K562 (cell line): ENCODE data around the gene ZFPM1. TPM values are rescaled to one million over a fixed set of nuclear protein-coding genes. Genes with fewer than 3 reads are reported as not detected.

Experiments
- ARID3A ChIP-seq: IDR thresholded peaks from 2 replicates; pipeline ENCODE4 v1.6.1; 2012; ENCODE audit warnings: low read depth, low read length, improper control_type of control experiment, borderline replicate concordance
- CBX1 ChIP-seq: sonication (generic); IDR thresholded peaks from 2 replicates; pipeline ENCODE4 v1.6.1; 2016; ENCODE audit warnings: antibody characterized with exemption, low read depth, mild to moderate bottlenecking
- CEBPB ChIP-seq: fragments of 450-650 bp; IDR thresholded peaks from 2 replicates; pipeline ENCODE4 v1.6.1; 2016; ENCODE audit warnings: missing genetic modification characterization, missing compliant biosample characterization
- CEBPG ChIP-seq, 3 experiments: fragments of 200-800 bp in 1 of 3; sonication (Bioruptor generic) in 1 of 3; sonication (generic) in 1 of 3; formaldehyde crosslinking in 1 of 3; IDR thresholded peaks in 2 of 3; conservative IDR thresholded peaks in 1 of 3; 2 replicates each; pipeline versions ENCODE4 v1.6.1 to v1.8.0; 2016 to 2022; ENCODE audit warnings: missing compliant biosample characterization in 2 of 3, missing genetic modification characterization in 2 of 3, mild to moderate bottlenecking in 1 of 3, missing genetic modification reagents in 1 of 3
- CHD1 ChIP-seq: fragments of 200-600 bp; sonication (generic); IDR thresholded peaks from one replicate; pipeline ENCODE4 v1.6.1; 2012; ENCODE audit warnings: mild to moderate bottlenecking, moderate library complexity, low read length, inconsistent platforms
- DDX20 ChIP-seq: fragments of 450-650 bp; IDR thresholded peaks from 2 replicates; pipeline ENCODE4 v1.6.1; 2016; ENCODE audit warnings: missing genetic modification characterization, low read depth, mild to moderate bottlenecking, missing compliant biosample characterization, moderate library complexity
- FOXA1 ChIP-seq: fragments of 450-650 bp; IDR thresholded peaks from 2 replicates; pipeline ENCODE4 v1.6.1; 2016; ENCODE audit warnings: mild to moderate bottlenecking, borderline replicate concordance
- ILF3 ChIP-seq: fragments of 450-650 bp; IDR thresholded peaks from 2 replicates; pipeline ENCODE4 v1.6.1; 2018; ENCODE audit warnings: antibody characterized with exemption, mild to moderate bottlenecking, moderate library complexity, borderline replicate concordance
- KDM5B ChIP-seq: fragments of 200-600 bp; sonication (generic); IDR thresholded peaks from 2 replicates; pipeline ENCODE4 v1.6.1; 2012; ENCODE audit warnings: low read depth, mild to moderate bottlenecking, moderate library complexity, low read length, control low read depth, inconsistent platforms; ENCODE audit not compliant: insufficient replicate concordance
- NFATC3 ChIP-seq: fragments of 450-650 bp; IDR thresholded peaks from 2 replicates; pipeline ENCODE4 v1.6.1; 2017; ENCODE audit warnings: mild to moderate bottlenecking
- NFXL1 ChIP-seq: fragments of 450-650 bp; formaldehyde crosslinking; IDR thresholded peaks from 2 replicates; pipeline ENCODE4 v1.4.0; 2021; ENCODE audit warnings: mild to moderate bottlenecking
- PHB ChIP-seq: fragments of 250-450 bp; sonication (Bioruptor Pico); IDR thresholded peaks from 2 replicates; pipeline ENCODE4 v1.5.0; 2021
- SIN3B ChIP-seq: fragments of 450-650 bp; IDR thresholded peaks from 2 replicates; pipeline ENCODE4 v1.6.1; 2017; ENCODE audit warnings: low read depth, mild to moderate bottlenecking, moderate library complexity
- STAT5B ChIP-seq: fragments of 250-450 bp; sonication (Bioruptor Pico); IDR thresholded peaks from 2 replicates; pipeline ENCODE4 v1.8.0; 2021; ENCODE audit warnings: mild to moderate bottlenecking, inconsistent platforms
- TCF7 ChIP-seq: sonication (generic); IDR thresholded peaks from 2 replicates; pipeline ENCODE4 v1.6.1; 2016; ENCODE audit warnings: antibody characterized with exemption, borderline replicate concordance
- ZKSCAN1 ChIP-seq: fragments of 150-350 bp; IDR thresholded peaks from 2 replicates; pipeline ENCODE4 v1.6.1; 2016; ENCODE audit warnings: low read depth, low read length
- ZNF253 ChIP-seq: fragments of 250-450 bp; sonication (Bioruptor Pico); conservative IDR thresholded peaks from 2 replicates; pipeline ENCODE4 v1.6.1; 2021; ENCODE audit warnings: mild to moderate bottlenecking
- ZNF277 ChIP-seq: fragments of 250-450 bp; sonication (Bioruptor Pico); IDR thresholded peaks from 2 replicates; pipeline ENCODE4 v1.8.0; 2022; ENCODE audit warnings: inconsistent platforms, mild to moderate bottlenecking, moderate library complexity, borderline replicate concordance
- ZNF311 ChIP-seq: fragments of 250-450 bp; sonication (Bioruptor Pico); IDR thresholded peaks from 2 replicates; pipeline ENCODE4 v1.4.0; 2020; ENCODE audit warnings: mild to moderate bottlenecking, moderate library complexity
- polyA plus RNA-seq, 8 experiments: library from polyadenylated mRNA; depleted of rRNA in 4 of 8; stranded (reverse) in 5 of 8; unstranded in 3 of 8; fragments of >200 nt; fragmentation: Nextera tagmentation in 2 of 8; fragmentation: Illumina TruSeq in 1 of 8; extraction: Ambion mirVana in 2 of 8; extraction: Trizol in 1 of 8; gene quantifications; 2 replicates each; pipeline versions ENCODE4 v1.2.1 to v1.2.3, GENCODE V29; 2011 to 2014; ENCODE audit warnings: inconsistent platforms in 1 of 8, missing spikeins in 1 of 8
- total RNA-seq, 7 experiments: library from RNA; depleted of rRNA in 6 of 7; stranded (reverse); fragments of >200 nt in 6 of 7; fragmentation: Illumina TruSeq in 2 of 7; extraction: Trizol in 2 of 7; gene quantifications; 2 replicates each; pipeline versions ENCODE4 v1.2.1 to v1.2.3, GENCODE V29; 2011 to 2021; ENCODE audit warnings: low replicate concordance in 1 of 7
- TF ChIP-seq, protein P1 (sequence below): fragments of 250-450 bp; sonication (Bioruptor Pico); IDR thresholded peaks from 2 replicates; pipeline ENCODE4 v1.8.0; 2021; ENCODE audit warnings: moderate library complexity, mild to moderate bottlenecking, inconsistent platforms
- TF ChIP-seq, protein P2 (sequence below), 3 experiments: fragments of 200-800 bp in 1 of 3; sonication (Bioruptor generic) in 1 of 3; sonication (generic) in 1 of 3; formaldehyde crosslinking in 1 of 3; IDR thresholded peaks; 2 replicates each; pipeline versions ENCODE4 v1.6.1 to v1.8.0; 2016 to 2022; ENCODE audit warnings: mild to moderate bottlenecking in 2 of 3, missing compliant biosample characterization in 2 of 3, missing genetic modification characterization in 2 of 3, missing genetic modification reagents in 1 of 3
- TF ChIP-seq, protein P3 (sequence below): fragments of 450-650 bp; formaldehyde crosslinking; IDR thresholded peaks from 2 replicates; pipeline ENCODE4 v1.4.0; 2020; ENCODE audit warnings: mild to moderate bottlenecking, moderate library complexity

Gene ZFPM1
- total and polyA plus RNA-seq, 9 of the 15 experiments (the other 6 are each of a cell fraction or from before 2014, with no cell fraction given): 0.03 to 35.9 (median 1.4) TPM

DNA sequence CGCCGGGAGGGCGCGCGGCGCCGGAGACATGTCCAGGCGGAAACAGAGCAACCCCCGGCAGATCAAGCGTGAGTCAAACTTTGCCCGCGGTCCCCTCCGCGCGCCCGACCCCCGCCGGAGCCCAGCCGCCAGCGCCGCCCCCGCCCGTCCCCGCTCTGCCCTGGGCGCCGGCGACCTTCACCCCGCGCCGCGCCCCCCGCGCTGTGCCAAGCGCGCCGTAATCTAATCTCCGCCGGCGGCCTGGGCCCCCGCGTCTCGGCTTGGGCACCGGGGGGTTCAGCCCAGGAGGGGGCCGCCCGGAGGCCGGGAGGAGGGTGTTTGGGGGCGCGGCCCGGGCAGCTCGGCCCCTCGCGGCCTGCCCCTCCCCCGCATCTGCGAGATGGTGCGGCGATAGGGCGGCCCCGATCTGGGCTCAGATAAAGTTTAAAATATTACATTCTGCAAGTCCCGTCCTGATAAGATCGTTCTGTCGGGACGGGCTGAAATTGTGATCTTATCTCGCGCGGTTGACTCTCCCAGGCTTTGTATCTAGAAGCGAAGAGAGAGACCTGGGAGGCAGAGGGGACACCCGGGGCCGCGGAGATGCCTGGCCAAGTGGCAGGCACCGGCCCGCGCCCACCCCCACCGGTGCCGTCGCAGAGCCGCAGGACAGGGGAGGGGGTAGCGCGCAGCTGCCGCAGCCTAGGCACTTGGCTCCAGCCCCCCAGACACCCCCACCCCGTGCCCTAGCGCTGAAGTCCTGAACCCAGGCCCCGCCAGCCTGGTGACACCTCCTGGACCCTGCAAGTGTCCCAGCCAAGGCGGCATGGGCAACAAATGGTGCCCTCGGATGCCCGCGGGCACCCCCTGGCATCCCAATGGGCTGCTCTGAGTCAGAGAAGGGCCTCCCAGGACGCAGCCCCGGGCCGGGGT, 787 bp downstream of the ZFPM1 start (continued):
- TF ChIP-seq ARID3A (no peak), DDX20 (tag) (no peak), ZNF277 (CRISPR knock-in tag) (no peak), CEBPG (CRISPR knock-in tag; IDR thresholded peaks at IDR 0.05) (no peak), CEBPG (tag; conservative IDR thresholded peaks at IDR 0.05 in 1 of 2, IDR thresholded peaks at IDR 0.05 in 1 of 2) (no peak), ILF3 (no peak), CHD1 (no peak), NFXL1 (CRISPR knock-in tag) (no peak), NFATC3 (no peak), CBX1 (no peak), KDM5B (peak; percentile 55), ZNF253 (CRISPR knock-in tag) (no peak), ZNF311 (CRISPR knock-in tag) (no peak), FOXA1 (no peak), PHB (CRISPR knock-in tag) (no peak), TCF7 (no peak), STAT5B (CRISPR knock-in tag) (no peak), ZKSCAN1 (no peak), CEBPB (tag) (no peak), SIN3B (no peak)
- TF ChIP-seq, protein P1, sequence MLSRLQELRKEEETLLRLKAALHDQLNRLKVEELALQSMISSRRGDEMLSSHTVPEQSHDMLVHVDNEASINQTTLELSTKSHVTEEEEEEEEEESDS (CRISPR knock-in tag): no peak
- TF ChIP-seq, protein P2, sequence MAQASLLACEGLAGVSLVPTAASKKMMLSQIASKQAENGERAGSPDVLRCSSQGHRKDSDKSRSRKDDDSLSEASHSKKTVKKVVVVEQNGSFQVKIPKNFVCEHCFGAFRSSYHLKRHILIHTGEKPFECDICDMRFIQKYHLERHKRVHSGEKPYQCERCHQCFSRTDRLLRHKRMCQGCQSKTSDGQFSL (CRISPR knock-in tag; IDR thresholded peaks at IDR 0.05): 0 out of 2 replicates have a peak, but pooled peaks have one; percentile 60
- TF ChIP-seq, protein P2 (tag; IDR thresholded peaks at IDR 0.05): no peak
- TF ChIP-seq, protein P3, sequence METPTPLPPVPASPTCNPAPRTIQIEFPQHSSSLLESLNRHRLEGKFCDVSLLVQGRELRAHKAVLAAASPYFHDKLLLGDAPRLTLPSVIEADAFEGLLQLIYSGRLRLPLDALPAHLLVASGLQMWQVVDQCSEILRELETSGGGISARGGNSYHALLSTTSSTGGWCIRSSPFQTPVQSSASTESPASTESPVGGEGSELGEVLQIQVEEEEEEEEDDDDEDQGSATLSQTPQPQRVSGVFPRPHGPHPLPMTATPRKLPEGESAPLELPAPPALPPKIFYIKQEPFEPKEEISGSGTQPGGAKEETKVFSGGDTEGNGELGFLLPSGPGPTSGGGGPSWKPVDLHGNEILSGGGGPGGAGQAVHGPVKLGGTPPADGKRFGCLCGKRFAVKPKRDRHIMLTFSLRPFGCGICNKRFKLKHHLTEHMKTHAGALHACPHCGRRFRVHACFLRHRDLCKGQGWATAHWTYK (CRISPR knock-in tag): no peak
